SU-DHL-6 (cell line): ENCODE data around the gene WNT3A.

Experiments
- EZH2phosphoT487 ChIP-seq: fragments of 200-600 bp; sonication (generic), shearing (Covaris generic); conservative IDR thresholded peaks from 2 replicates; pipeline ENCODE4 v1.6.1; 2018; ENCODE audit warnings: mild to moderate bottlenecking, antibody characterized with exemption, low read length, moderate library complexity, mixed read lengths
- TF ChIP-seq, protein P1 (sequence below): fragments of 200-600 bp; sonication (generic); IDR thresholded peaks from one replicate; pipeline ENCODE4 v1.5.1; 2017; ENCODE audit warnings: antibody characterized with exemption, mild to moderate bottlenecking, low read length, moderate library complexity; ENCODE audit not compliant: insufficient read depth, poor library complexity, severe bottlenecking

DNA sequence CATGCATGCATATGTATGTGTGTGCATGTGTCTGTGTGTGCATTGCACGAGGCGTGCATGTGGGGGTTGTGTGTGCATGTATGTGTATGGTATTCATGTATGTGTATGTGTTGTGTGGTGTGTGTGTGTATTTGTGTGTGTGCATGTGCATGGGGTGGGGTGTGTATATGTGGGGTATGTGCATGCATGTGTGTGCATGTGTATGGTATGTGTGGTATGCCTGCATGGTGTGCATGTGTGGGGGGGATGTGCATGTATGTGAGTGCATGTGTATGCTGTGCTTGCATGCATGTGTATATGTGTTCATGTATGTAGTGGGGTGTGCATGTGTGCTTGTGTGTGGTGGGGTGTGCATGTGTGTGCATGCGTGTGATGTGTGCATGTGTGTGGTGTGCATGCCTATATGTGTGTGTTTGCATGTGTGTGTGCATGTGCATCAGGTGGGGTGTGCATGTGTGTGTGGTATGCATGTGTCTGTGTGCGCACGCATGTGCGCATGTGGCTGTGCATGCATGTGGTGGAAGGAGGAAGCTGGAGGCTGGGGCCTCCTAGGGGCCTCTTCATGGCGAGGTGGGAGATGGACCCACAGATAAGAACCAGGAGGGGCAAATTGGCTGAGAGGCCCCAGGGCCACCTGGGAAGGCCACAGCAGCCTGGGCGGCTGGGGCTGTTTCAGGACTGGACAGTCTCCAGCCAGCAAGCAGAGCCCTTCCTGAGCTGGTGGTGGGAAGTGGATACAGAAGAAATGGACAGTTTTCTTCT lies 39.8 kb downstream of the WNT3A start:
- TF ChIP-seq, protein P1, sequence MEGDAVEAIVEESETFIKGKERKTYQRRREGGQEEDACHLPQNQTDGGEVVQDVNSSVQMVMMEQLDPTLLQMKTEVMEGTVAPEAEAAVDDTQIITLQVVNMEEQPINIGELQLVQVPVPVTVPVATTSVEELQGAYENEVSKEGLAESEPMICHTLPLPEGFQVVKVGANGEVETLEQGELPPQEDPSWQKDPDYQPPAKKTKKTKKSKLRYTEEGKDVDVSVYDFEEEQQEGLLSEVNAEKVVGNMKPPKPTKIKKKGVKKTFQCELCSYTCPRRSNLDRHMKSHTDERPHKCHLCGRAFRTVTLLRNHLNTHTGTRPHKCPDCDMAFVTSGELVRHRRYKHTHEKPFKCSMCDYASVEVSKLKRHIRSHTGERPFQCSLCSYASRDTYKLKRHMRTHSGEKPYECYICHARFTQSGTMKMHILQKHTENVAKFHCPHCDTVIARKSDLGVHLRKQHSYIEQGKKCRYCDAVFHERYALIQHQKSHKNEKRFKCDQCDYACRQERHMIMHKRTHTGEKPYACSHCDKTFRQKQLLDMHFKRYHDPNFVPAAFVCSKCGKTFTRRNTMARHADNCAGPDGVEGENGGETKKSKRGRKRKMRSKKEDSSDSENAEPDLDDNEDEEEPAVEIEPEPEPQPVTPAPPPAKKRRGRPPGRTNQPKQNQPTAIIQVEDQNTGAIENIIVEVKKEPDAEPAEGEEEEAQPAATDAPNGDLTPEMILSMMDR = no peak
- TF ChIP-seq EZH2phosphoT487 = no peak
